Left hindlimb (tissue), 1 donor: Measurements from ENCODE around the gene AJUBA.
"Not testable (repeated sequence)": the region's sequence is repeated elsewhere in the genome, so short reads cannot be mapped to it uniquely, and the experiment has no call there.

Source experiments
- DNase-seq: peaks from one replicate; pipeline ENCODE4 v3.0.0-alpha.2; 2018

AJUBA gene

DNA sequence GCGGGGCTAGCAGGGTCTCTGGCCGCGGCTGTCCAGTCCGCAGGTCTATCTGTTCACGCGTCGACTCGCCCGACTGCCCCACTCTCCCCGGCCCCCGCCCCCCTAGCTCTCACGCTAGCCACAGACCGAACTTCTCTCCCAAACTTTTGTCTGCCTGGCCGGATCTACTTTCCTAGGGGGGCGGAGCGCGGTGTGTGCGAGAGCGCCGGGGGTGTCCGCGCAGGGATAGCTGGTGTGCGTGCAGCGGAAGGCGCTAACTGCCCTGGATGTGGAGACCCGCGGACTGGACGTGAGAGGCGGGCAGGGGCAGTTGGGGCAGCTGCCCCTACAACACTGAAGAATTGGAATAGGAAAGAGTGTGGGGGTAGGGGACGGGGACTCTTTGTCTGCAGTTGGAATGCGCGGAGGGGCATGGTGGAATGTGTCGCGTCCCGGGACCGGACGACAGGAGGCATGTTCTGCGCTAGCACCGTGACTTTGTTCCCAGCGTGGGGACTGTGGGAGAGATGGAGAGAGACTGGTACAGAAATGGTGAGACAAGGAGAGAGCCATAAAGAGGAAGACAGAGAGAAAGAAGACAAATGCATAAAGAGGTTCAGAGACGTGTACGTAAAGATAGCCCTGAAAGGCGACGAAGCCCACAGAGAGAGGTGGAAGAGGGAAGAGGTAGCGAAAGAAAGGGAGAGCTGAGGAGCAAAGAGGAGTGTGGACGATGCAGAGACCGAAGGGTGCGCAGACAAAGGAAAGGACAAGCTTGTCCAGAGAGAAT lies at the start of gene AJUBA:
Gene AJUBA (minus strand): TSS at position 75 of the 769 bp plus-strand sequence. CDS start 285 bp downstream, outside the sequence.
- DNase-seq, result peak; percentile 95

DNA sequence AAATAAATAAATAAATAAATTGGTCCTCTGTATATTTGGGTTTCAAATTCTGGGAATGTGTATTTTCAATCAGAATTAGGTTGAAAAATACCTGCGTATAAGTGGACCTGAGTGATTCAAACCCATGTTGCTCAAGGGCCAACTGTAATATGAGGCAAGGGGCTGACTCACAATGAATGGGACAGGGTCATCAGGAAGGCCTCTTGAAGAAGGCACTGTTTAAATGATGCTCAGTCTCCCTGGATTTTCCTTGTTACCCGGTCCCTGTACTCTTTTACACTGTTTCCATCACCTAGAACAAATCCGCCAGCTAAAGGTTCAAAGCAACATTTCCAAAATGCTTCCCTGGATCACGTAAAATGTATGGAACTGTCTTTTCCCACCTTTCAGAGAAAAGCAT lies 48.6 kb upstream of the AJUBA start:
- no peak for DNase-seq

GRCh38 chr14:23028799-23029198 lies 46.4 kb upstream of the AJUBA start:
- DNase-seq, result no peak

GRCh38 chr14:23025151-23025814 lies 42.9 kb upstream of the AJUBA start:
- DNase-seq, result no peak

DNA sequence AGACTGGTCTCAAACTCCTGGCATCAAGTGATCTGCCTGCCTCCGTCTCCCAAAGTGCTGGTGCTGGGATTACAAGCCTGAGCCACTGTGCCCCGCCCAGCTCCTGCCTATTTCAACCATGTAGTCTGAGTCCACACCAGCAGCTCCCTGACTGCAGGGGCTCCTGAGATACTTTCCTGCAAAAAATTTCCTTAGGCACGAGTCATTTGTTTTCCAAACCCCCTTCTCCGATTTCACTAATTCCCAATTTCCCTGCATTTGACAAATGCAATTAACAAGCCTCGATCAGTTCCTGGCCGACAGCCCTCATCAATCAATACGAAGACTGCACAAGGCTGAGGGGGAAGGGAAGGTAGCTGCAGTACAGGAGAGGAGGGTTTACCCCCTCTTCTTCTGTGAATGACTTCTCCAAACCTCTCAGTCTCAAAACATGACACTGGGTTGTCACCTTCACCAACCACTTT lies 42.3 kb upstream of the AJUBA start:
- no peak for DNase-seq

- no peak for DNase-seq
Measured at GRCh38 chr14:23023795-23024152, 41.4 kb upstream of the AJUBA start.

- DNase-seq, result no peak
Measured at GRCh38 chr14:23023022-23023794, 40.9 kb upstream of the AJUBA start.

DNA sequence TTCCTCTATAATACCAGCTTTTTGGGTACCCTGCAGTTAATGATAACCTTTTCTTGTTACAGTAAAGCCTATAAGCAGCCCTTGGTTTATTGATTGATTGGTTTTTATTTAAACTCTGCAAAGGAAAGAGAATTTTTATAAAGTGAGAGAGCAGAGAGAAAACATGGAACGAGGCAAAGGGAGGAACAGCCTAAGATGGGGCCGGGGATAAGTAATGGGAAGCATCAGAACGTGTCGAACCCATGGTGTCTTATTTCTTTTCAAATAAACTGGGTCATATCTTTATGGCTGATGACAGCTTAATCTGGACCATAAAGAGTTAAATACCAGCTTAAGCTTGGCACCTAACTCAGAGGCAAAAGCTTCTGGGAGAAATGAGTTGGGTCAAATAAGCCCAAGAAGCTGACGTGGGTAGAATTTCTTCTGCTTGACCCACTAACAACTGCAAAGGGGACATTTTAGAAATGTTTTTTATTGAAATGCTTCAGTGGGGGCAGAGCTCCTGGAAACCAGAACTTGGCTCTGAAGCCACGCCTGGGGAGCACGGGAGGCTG lies 39.6 kb upstream of the AJUBA start:
- DNase-seq, result no peak

GRCh38 chr14:23021434-23021833 lies 39.1 kb upstream of the AJUBA start:
- no peak for DNase-seq

- no peak for DNase-seq
Measured at GRCh38 chr14:23020143-23021128, 38.1 kb upstream of the AJUBA start.

DNA sequence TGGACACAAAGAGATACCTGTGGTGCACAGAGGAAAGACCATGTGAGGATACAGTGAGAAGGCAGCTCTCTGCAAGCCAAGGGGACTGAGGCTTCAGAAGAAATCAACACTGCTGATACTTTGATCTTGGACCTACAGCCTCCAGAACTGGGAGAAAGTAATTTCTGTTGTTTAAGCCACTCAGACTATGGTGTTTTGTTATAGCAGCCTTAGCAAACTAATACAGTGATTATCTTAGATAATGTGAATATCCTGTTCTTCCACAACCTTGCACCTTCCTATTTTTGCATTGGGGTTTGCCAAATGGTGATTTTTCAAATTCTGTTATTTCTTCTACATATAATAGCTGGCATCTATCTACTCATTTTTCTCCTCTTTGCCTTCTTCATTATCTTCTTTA lies 35.8 kb upstream of the AJUBA start:
- DNase-seq, result no peak

DNA sequence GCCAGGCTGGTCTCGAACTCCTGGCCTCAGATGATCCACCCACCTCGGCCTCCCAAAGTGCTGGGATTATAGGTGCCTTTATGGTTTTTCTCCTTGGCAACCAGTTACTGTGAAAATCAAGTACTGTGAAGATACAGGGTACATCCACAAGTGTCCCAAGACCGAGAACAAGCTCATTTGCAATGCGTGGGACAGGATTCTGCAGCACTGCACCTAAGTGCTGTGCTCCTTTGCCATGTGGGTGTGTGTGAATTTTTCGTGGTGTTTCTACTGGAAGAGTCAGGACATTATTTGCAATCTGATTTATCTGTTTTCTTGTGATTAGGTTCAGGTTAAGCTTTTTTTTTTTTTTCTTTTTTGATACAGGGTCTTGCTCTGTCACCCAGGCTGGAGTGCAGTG lies 34.7 kb upstream of the AJUBA start:
- no peak for DNase-seq

- no peak for DNase-seq
Measured at GRCh38 chr14:23015618-23016017, 33.3 kb upstream of the AJUBA start.

DNA sequence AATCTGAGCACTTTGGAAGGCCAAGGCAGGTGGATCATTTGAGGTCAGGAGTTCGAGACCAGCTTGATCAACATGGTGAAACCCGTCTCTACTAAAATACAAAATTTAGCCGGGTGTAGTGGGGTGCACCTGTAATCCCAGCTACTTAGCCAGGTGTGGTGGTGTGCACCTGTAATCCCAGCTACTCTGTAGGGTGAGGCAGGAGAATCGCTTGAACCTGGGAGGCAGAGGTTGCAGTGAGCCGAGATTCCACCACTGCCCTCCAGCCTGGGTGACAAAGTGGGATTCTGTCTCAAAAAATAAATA lies 31.4 kb upstream of the AJUBA start:
- not testable (repeated sequence) for DNase-seq

DNA sequence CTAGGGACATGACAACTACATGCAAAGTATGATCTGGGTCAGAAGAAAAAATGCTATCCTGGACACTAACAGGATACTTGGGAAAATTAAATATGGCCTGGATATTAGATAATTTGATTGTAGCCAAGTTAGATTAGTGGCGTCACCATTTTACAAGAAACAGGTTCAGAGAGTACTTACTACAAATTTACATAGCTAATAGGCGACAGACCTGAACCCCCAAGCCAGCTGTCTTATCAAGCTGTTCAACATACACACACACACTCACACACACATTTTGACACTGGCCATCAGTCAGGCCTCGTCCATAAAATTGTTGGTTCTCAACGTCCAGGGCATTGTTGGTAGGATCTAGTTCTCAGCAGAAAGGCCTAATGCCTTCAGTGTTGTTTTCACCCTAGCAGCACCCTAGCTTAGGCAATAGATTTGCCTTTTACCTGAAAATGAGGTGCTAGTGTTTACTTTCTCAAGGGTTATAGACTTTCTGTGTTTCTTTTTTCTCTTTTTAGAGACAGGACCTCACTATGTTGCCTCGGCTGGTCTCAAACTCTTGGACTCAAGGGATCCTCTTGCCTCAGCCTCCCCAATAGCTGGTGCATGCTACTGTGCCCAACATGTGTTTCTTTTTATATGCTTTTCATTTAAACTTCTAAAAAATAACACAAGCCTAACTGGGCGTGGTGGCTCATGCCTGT lies 30.9 kb upstream of the AJUBA start:
- DNase-seq, result no peak

GRCh38 chr14:23009939-23010726 lies 27.8 kb upstream of the AJUBA start, which contains the start of gene C14orf93:
C14orf93 (minus strand) TSS chr14:23010143; CDS start chr14:22999023, 11,120 bp downstream.
- DNase-seq, result peak; percentile 86

- no peak for DNase-seq
Measured at GRCh38 chr14:23009483-23009938, 27.2 kb upstream of the AJUBA start.

DNA sequence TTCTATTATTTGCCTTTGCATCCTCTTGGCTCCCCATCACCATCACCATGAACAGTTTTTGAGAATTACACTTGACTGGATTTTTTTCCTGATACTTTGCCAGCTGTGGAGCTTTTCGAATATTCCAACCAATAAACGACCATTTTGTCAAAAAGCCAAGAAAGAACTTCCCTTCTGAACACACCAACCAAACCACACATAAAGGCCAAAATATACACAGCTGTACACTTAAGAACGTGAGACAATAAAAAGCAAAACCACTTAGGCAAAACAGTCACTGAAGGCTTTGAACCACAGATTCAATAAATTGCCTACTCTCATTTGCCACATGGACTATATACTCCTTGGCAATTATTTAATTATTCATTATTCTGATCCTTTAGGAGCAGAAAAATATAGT lies 26.5 kb upstream of the AJUBA start:
- DNase-seq, result no peak

DNA sequence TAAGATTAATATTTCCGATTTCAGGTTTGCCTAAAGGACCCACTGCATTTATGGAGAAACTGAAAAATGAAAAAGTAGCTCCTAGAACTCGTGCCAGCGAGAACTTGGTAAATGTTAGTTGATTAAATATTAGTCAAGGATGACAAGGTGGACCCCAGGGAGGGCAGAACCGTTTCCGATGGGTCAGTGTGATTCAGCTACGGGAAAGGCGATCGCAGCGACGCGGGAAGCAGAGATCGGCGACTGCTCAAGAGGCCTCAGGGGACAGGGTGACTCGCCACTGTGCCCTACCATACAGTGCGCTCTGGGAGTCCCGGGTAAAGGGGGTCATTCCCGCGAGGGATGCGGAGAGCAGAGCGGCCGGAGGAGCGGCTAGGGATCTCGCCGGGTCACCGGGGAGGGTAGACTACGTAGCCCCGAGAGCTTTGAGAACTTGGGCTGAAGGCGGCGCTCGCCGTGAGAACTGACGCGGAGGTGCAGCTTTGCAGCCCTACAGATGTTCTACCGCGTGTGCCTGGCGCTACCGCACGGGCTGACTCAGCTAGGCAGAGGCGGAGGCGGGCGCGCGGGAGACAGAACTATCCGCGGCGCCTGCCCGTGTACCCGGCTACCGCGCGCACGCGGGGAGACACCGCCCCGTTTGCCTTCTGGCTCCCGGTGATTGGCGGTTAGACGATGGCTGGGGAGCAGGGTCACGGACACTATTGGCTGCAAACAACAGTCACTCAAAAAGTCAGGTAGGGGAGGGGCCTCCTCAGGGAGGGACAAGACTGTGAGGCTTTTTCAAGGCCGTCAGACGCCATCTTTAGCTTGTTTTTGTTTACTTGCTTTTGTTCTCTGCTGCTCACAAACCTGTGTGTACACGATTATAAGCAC lies 24.4 kb upstream of the AJUBA start:
- DNase-seq, result peak; percentile 97

- no peak for DNase-seq
Measured at GRCh38 chr14:23006188-23006534, 23.8 kb upstream of the AJUBA start.
